ENCODE data around the gene NEURL1B.

The NEURL1B gene

DNA sequence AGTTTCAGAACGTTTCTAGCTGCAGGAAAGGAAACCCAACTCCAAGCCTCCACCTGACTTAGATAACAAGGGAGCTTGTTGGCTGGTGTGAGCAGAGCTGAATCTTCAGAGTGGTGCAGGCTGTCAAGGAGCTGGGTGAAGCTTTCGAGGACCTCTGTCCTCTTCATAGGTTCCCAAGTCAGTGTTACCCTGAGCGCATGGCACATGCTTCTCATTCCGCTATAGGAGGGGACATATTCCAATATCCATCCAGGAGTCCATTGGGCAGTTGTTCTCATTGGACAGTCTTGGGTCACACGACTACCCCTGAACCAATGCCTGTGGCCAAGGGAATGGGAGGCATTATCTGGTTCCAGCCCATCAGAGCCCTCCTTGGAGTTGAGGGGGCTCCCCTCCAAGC is 79.6 kb downstream of the NEURL1B start:
- TF ChIP-seq EP300 (IDR thresholded peaks at IDR 0.05; ENCODE audit: borderline replicate concordance) (no peak), TEAD4 (IDR thresholded peaks at IDR 0.05) (no peak), CREB1 (IDR thresholded peaks at IDR 0.05; ENCODE audit: low read depth) (no peak), NFIC (IDR thresholded peaks at IDR 0.05) (no peak), YY1 (IDR thresholded peaks at IDR 0.05; ENCODE audit: low read depth) (no peak), TAF1 (IDR thresholded peaks at IDR 0.05; ENCODE audit: low read depth) (no peak), CEBPB (IDR thresholded peaks at IDR 0.05) (no peak)
- TF ChIP-seq, protein P1, sequence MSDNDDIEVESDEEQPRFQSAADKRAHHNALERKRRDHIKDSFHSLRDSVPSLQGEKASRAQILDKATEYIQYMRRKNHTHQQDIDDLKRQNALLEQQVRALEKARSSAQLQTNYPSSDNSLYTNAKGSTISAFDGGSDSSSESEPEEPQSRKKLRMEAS (IDR thresholded peaks at IDR 0.05): no peak
- TF ChIP-seq, protein P2, sequence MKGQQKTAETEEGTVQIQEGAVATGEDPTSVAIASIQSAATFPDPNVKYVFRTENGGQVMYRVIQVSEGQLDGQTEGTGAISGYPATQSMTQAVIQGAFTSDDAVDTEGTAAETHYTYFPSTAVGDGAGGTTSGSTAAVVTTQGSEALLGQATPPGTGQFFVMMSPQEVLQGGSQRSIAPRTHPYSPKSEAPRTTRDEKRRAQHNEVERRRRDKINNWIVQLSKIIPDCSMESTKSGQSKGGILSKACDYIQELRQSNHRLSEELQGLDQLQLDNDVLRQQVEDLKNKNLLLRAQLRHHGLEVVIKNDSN (IDR thresholded peaks at IDR 0.05): no peak

DNA sequence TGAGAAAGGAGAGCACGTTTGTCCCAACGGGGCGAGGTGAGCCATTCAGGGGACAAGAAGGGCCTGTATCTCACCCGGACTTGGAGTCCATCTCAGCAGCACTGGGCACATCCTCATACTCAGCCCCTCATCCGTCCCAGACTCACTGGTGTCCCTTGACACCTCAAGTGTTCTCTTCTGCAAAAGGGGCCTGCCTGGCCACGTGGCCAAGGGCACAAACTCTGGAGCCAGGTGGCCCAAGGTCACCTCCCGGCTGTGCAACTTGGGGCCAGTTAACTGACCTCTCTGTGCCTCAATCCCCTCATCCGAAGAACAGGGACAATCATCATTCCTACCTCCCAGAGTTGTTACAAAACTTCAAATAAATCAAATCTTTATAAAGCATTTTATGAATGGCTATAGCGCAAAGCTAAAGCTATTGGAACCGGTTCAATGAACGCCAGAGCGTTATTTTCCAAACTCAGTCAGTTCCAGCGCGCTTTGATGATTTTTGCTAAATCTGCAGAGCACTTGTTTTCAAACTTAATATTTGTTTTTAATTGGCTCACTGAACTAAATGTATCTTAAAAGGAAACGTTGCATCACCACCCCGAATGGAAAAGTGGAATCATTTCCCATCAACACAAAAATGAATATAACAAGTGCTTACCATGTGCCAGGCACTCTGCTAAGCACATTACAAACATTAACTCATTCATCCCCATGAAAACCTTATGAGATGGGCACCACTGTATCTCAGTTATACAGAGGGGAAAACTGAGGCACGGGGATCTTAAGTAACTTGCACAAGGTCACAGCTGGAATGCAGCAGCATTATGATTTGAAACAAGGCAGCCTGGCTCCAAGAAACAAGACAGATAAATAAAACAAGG is 80.6 kb downstream of the NEURL1B start:
- TF ChIP-seq EP300 (IDR thresholded peaks at IDR 0.05; ENCODE audit: borderline replicate concordance): no peak
- no peak for TF ChIP-seq ZBTB7A (IDR thresholded peaks at IDR 0.05; ENCODE audit: low read depth)
- TF ChIP-seq NFIC (IDR thresholded peaks at IDR 0.05): no peak
- TF ChIP-seq TEAD4 (IDR thresholded peaks at IDR 0.05): no peak
- TF ChIP-seq, protein P3, sequence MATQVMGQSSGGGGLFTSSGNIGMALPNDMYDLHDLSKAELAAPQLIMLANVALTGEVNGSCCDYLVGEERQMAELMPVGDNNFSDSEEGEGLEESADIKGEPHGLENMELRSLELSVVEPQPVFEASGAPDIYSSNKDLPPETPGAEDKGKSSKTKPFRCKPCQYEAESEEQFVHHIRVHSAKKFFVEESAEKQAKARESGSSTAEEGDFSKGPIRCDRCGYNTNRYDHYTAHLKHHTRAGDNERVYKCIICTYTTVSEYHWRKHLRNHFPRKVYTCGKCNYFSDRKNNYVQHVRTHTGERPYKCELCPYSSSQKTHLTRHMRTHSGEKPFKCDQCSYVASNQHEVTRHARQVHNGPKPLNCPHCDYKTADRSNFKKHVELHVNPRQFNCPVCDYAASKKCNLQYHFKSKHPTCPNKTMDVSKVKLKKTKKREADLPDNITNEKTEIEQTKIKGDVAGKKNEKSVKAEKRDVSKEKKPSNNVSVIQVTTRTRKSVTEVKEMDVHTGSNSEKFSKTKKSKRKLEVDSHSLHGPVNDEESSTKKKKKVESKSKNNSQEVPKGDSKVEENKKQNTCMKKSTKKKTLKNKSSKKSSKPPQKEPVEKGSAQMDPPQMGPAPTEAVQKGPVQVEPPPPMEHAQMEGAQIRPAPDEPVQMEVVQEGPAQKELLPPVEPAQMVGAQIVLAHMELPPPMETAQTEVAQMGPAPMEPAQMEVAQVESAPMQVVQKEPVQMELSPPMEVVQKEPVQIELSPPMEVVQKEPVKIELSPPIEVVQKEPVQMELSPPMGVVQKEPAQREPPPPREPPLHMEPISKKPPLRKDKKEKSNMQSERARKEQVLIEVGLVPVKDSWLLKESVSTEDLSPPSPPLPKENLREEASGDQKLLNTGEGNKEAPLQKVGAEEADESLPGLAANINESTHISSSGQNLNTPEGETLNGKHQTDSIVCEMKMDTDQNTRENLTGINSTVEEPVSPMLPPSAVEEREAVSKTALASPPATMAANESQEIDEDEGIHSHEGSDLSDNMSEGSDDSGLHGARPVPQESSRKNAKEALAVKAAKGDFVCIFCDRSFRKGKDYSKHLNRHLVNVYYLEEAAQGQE (IDR thresholded peaks at IDR 0.05; ENCODE audit: low read depth): no peak
- TF ChIP-seq FOXM1 (IDR thresholded peaks at IDR 0.05; ENCODE audit: borderline replicate concordance, low read depth): no peak
- TF ChIP-seq CEBPB (IDR thresholded peaks at IDR 0.05): no peak

DNA sequence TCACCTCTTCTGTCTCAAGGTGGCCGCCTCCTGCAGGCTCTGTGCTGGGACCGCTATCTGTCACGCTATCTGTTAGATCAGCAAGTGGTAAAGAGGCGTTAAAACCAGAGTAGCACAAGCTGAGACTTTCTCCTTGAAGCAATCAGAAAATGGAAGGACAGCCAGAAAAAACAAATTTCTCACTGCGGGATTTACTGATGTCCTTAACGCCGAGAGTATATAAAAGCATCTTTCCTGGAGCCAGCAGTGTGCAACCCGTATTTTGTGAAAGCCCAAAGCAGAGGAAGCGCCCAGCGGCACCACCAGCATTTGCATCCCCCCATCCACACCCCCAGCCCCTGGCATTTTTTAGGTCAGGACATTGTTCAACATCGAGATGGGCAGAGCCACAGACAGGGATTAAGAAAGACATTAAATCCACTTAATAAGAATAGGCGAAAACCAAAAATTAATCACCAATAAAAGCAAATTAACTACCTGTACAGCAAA is 81.3 kb downstream of the NEURL1B start:
- TF ChIP-seq EGR1 (IDR thresholded peaks at IDR 0.05) (no peak), TCF12 (IDR thresholded peaks at IDR 0.05; ENCODE audit: low read depth) (no peak), TEAD4 (IDR thresholded peaks at IDR 0.05) (no peak), YY1 (IDR thresholded peaks at IDR 0.05; ENCODE audit: low read depth) (no peak), RAD21 (IDR thresholded peaks at IDR 0.05; ENCODE audit: low read depth) (no peak), EP300 (IDR thresholded peaks at IDR 0.05; ENCODE audit: borderline replicate concordance) (no peak), NFIC (IDR thresholded peaks at IDR 0.05) (no peak), CEBPB (IDR thresholded peaks at IDR 0.05) (no peak)
- TF ChIP-seq, protein P1 (IDR thresholded peaks at IDR 0.05): no peak
- TF ChIP-seq, protein P3 (IDR thresholded peaks at IDR 0.05; ENCODE audit: low read depth): no peak
- TF ChIP-seq, protein P2 (IDR thresholded peaks at IDR 0.05): no peak

DNA sequence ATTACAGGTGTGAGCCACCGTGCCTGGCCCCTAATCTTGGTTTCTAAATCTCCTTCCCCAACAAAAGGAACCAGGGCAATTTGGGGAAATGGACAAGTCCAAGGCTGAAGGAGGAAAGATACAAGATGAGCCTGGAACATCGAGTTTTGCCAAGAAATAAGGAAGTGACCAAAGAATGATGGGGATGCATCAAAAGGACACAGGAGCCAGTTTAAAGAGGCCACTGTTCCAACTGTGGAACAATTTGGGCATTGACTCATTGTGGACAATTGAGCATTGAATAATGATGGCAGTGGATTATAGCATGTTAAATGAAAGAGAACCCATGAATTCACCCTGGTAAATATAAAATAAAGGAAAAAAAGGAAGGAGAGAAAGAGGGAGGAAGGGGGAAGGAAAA is 82.4 kb downstream of the NEURL1B start:
- TF ChIP-seq EP300 (IDR thresholded peaks at IDR 0.05; ENCODE audit: borderline replicate concordance) (no peak), FOXM1 (IDR thresholded peaks at IDR 0.05; ENCODE audit: borderline replicate concordance, low read depth) (no peak)
- TF ChIP-seq, protein P2 (IDR thresholded peaks at IDR 0.05): no peak

DNA sequence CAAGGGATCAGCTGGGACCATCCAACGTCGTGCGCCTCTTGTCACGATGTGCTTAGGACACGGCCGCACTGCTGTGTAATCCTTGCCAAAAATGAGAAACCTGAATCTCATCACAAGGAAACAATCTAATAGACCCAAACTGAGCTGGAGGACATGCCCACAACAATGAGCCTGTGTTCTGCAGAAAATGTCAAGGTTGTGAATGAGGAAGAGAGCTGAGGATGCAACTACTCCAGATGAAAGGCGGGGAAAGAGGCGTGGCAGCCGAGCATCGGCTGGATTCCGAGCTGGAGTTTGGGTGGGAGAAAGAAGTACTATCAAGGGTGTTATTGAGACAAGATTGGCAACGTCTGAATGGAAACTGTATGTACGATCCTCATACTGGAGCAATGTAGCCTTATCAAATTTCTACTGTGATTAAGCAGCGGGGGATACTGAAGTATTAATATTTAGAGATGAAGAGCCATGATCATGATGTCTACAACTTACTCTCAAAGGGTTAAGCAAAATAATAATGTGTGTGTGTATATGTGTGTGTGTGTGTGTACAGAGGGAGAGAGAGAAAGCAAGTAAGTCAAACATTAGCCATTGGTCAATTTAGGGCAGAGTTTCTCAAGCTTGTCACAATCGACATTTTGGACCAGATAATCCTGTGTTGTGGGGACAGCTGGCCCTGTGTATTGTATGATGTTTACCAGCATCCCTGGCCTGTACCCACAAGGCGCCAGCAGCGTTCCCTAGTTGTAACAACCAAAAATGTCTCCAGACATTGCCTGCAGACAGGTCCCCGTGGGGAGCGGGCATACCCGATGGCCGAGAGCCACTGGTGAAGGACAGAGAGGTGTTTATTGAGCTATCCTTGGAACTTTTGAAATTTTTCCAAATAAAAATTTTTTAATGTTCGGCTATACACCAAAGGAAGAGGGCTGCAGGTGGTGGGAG is 83.5 kb downstream of the NEURL1B start:
- TF ChIP-seq EGR1 (IDR thresholded peaks at IDR 0.05): no peak
- TF ChIP-seq RAD21 (IDR thresholded peaks at IDR 0.05; ENCODE audit: low read depth): no peak
- TF ChIP-seq YY1 (IDR thresholded peaks at IDR 0.05; ENCODE audit: low read depth): no peak
